Measurements from ENCODE around the gene SMAGP.
"Not testable (repeated sequence)": the region's sequence is repeated elsewhere in the genome, so short reads cannot be mapped to it uniquely, and the experiment has no call there.

Gene SMAGP

DNA sequence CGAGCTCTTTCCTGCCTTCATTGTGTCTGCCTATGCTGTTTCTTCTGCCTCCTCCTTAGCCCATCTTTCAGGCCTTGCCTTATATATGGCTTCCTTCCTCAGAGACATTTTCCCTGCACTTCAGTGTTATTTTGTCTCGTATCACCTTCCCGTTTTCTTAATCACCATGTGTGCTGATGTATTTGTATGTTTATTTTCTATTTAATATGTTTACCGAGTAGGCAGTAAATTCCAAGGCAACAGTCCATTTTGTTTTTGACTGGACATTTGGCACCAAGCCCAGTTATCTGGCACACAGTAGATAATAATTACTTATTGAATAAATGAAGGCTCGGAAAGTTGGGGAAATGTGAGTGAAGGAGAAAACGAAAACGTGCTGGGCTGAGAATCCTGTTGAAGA, 47.8 kb downstream of the SMAGP start:
- no peak for DNase-seq

DNA sequence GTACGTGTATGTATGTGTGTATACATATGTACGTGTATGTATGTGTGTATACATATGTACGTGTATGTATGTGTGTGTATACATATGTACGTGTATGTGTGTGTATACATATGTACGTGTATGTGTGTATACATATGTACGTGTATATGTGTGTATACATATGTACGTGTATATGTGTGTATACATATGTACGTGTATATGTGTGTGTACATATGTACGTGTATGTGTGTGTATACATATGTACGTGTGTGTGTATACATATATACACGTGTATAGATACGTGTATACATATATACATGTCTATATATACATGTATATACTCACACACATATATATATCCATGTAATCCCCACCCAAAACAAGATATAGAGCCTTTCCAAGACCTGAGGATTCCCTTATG, 50.4 kb downstream of the SMAGP start:
- not testable (repeated sequence) for DNase-seq

DNA sequence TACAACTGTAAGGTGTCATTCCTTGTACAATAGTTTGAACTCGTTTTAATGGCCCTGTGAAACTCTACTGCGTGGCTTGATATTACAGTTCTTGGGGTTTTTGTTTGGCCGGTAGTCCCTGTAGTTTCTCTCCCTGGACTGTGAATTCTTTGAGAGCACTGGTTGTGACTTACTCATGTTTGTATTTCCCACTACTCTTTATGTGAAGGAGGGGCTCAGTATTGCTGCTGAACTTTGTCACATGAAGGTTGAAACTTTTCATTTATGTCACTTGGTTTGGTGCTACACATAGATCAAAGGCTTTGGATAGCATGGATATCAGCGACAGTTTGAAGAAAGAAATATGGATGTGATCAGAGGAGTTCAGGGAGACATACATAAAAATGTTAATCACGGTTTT, 50.9 kb downstream of the SMAGP start:
- no peak for DNase-seq

DNA sequence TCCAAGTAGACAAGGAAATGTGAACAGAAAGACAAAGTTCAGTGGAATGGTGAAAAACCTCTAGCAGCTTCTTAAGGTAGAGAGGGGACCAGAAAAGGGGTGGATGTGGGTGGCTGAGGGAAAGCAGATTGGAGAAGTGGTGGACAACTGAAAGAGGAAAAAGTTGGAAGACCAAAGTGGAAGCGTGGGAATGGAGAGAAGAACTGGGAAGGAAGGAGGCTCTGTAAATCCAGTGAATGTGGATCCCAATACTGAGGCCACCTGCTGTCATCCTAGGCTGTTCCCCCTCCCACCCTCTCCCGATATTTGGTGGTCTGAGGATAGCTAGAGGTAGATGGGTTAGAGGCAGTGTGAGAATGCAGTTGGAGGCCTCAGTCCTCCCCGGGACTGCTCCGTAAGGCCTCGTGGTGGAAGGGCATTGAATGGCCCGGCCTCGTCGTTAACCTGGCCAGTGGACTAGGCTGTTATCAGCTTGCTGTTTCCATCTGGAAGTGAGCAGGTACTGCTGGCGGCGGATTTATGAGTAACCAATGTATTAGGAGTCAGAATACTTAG, 51.5 kb downstream of the SMAGP start:
- no peak for DNase-seq

DNA sequence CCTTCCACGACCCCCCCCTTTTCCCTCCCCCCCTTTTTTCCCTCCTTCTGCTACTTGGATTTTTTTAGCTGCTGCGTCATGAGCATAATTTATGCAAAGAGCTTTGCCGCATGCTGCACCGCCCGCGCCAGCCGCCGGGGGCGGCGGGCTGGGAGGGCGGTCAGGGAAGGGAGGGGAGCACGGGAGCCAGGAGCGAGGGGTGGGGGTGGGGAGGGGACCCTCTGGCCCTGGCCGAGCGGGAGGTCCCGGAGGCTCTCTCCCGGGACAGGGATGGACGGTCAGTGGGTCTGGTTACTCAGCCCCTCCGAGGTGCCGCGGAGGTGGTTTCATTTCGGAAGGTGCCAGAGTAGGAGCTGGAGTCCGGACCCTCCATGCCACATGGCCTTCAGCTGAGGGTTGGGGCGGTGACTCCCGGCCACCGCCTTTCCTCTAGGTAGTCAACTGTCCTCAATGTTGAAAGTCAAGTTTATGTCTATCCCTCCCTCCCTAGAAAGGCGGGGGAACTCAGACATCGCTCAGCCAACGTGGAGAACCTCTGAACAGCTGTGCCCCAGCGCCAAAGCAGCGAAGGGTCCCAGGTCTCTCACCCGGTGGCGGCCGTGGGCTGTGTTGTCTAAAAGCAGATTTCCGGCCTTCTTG, 52.1 kb downstream of the SMAGP start, which contains the start of gene POU6F1:
TSS of gene POU6F1 (minus strand) at position 95 of the 639 bp plus-strand sequence. CDS start 11,226 bp downstream, outside the sequence.
- peak; percentile 75 for DNase-seq

DNA sequence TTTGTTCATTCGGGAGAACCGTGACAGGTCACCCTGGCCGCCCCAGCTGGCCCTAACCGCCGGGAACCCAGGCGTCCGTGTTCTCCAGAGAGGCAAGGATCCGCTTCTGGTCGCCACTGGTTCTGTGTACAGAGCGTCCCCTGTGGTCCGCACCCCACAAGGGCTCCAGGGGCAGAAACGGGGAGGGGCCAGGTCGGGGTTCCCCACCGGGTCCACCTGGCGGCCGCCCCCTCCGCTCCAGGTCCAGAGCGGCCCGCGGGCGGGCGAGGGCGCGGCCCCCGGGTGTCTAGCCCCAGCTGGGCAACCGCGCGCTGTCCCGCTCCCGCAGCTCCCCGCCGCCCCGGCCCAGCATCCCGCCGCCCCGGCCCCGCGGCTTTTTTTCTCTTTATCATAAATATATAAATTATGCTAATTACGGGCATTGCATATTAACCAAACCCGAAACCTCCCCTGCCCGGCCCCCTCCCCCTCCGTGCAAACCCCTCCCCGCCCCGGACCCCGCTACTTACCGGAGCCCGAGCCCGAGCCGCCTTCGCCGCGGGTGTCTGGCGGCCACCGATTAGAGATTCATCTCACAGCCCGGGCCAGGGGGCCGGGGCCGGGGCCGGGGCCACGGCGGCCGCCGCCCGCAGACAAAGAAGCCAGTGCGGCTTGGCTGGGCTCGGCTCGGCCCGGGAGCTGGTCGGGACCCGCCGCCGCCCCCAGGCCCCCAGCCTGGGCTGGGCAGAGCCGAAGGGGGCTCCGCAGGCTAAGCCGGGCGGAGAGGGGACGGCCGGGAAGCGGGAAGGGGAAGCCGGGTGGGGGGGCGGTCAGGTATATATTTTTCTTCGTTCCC, 52.9 kb downstream of the SMAGP start:
- peak; percentile 78 for DNase-seq

DNA sequence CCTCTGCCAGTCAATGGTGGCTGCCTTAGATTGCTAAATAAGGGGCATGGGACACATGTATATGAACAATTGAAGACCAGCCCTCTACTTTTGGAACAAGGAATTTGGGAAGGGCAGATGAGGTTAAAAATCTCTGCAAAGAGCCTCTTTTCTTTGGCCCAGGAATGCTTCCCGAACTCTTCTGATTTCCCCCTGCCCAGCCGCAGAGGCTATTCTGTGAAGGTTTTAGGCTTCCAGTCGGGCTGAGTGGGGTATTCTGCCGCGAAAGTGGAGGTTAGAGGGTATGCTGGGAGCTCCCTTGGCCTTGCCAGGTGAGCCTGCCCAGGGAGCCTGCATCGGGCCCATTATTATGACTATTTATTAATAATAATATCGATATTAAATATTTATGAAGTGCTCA, 53.6 kb downstream of the SMAGP start:
- DNase-seq: no peak

DNA sequence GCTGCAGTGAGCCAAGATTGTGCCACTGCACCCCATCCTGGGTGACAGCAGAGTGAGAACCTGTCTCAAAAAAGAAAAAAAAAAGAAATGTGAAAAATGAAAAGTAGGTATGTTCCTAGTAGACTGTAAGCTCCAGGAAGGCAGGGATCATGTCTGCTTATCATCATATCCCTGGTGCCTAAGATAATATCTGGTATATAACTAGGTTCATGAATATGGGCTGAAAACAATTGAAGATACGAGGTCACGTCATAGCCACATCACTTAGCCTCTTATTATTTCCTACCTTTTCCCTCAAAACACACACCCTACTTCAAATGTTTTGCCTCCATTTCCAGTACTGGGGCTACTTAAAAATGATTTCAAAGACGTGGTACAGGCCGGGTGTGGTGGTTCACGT, 55.3 kb downstream of the SMAGP start:
- DNase-seq: no peak

DNA sequence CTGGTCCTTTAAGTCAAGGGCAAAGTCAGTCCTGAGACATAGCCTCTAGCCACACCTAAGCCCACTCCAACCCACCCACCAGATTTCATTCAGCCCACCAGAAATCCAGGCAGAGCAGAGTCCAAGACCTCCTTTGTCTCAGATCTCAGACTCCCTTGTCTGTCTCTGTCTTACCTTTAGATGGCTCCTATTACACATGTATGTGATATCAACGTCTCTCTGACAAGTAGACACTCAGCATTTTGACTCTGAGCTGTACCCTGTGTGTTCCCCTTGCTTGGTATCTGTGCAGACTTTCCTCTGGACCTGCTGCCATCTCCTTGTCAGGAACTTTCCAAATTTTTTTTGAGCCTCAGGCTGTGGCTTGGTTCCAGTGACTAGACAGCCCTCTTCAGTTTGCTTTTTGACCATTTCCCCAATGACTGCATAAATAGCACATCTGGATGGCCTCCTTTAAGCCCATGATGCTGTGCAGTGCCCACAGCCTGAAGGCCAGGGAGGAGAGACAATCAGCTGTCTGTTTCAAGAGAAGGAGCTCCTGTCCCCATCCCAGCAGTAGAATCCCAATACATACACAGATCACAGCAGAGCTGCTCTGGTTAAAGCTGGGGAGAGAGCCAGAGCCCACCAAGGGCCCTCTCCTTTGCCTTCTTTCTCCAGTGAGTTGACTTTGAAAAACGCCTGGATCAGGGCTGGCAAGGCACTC, 59.4 kb downstream of the SMAGP start:
- no peak for DNase-seq

DNA sequence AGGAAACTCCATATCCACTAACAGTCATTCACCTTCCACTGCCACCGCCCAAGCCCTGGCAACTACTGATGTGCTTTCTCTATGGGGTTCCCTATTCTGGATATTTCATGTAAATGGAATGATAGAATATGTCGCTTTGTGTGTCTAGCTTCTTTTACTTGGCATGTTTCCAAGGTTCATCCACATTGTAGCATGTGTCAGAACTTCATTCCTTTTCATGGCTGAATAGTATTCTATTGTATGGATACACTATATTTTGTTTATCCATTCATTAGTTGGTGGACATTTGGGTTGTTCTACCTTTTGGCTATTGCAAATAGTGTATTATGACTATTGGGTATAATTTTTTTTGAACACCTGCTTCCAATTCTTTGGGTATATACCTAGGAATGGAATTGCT, 61.0 kb downstream of the SMAGP start:
- DNase-seq: no peak

DNA sequence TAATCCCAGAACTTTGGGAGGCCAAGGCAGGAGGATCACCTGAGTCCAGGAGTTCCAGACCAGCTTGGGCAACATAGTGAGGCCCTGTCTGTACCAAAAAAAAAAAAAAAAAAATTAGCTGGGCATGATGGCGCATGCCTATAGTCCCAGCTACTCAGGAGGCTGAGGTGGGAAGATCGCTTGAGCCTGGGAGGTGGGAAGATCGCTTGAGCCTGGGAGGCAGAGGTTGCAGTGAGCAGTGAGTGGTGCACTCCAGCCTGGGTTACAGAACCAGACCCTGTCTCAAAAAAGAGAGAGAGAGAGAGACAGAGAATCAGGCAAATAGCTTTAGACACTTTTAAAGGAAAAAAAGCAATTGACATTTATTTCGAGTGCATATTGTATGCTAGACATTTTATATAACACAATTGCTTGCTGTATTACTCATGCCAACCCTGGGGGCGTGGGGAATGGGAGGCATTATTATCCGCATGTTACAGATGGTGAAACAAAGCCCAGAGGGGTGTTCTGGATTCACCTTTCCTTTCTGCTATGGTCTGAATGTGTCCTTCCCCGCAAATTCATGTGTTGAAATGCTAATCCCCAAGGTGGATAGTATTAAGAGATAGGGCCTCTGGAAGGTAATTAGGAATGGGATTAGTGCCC, 62.1 kb downstream of the SMAGP start:
- DNase-seq: no peak

DNA sequence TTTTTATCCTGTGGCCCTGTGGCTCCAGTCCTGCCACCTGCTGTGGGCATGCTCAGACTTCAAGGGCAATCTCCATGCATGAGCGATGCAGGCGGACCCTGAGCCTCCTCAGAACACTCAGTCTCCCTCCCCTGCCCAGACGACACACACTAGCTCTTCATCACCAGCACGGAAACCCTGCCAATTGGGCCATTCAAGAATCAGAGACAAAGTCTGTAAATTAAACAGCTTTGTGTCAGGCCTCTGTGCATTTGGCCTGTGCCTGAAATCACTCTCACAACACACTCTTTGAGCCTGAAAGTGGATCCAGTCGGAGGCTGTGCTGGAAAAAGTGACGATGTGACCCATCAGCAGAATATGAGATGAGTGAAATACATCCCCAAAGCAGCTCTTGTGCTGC, 64.9 kb downstream of the SMAGP start:
- no peak for DNase-seq

DNA sequence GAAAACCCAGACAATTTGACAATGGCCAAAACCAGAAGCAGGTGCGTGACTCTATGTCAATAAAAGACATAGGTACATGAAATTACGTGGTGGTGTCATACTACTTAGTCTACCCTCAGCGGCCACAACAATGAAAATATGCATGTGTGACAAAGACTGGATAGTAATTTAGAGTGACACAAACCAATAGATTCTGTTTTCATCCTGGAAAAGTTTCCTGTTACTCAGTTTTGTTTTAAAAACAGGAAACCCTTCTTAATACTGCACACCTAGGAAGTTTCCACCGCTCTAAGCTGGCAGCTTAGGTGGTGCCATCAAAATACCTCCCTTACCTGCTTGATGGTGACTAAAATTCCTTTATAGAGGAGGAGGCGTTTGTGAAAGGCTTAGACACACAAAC, 67.5 kb downstream of the SMAGP start:
- DNase-seq: peak; percentile 51

DNA sequence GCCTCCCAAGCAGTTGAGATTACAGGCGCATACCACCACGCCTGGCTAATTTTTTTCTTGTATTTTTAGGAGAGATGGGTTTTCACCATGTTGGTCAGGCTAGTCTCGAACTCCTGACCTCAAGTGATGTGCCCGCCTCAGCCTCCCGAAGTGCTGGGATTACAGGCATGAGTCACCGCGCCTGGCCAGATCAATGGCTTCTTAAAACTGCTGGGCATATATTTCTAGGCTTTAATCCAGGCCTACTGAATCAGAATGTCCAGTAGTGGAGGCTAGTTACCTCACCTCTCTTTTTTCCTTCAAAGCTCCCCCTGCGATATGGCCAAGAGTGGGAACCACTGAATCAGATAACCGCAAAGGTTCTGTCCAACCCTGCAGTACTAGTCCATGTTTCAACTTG, 69.4 kb downstream of the SMAGP start:
- DNase-seq: no peak

DNA sequence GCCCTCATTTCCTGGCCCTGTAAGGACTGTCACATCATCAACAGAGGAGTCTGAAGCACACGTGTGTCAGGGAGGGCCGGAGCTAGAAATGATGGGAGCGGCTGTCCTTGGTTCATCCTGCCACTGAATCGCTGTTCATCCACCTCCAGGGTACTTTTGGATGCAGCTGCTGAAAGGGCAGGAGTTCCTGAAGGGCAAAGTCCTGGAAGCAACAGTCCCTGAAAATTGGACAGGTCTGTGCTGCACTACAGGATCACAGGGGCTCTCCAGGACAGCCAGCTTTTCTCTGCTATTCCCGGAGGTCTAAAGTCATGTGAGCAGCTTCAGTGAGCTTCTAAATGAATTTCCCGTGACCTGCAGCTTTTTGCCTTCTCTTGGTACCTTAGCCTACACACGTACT, 70.1 kb downstream of the SMAGP start:
- no peak for DNase-seq

DNA sequence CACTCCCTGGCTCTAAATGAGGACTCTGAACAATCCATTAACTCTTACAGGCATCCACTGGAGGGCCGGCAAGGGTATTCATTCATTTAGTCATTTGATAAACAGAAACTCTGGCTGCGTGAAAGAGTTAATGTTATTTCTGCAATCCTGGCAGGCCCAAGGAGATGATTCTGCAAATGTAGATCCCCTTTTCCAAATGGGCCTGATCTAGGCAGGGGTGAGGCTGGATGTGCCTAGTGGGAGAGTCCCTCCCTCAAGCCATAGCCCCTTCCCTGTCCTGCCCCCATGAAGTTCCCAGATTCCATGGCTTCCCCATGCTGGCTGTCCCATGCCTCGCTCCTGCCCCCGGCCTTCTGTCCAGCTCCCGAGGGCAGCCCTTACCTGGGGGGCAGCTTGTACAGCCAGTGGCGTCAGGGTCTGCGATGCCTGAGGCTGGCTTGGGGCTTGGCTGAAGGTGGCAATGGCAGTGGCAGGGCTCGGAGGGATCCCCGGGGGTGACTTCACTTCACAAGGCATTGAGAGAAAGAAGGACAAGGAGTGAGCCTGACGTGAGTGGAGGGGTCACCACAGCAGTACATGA, 70.8 kb downstream of the SMAGP start:
- no peak for DNase-seq

DNA sequence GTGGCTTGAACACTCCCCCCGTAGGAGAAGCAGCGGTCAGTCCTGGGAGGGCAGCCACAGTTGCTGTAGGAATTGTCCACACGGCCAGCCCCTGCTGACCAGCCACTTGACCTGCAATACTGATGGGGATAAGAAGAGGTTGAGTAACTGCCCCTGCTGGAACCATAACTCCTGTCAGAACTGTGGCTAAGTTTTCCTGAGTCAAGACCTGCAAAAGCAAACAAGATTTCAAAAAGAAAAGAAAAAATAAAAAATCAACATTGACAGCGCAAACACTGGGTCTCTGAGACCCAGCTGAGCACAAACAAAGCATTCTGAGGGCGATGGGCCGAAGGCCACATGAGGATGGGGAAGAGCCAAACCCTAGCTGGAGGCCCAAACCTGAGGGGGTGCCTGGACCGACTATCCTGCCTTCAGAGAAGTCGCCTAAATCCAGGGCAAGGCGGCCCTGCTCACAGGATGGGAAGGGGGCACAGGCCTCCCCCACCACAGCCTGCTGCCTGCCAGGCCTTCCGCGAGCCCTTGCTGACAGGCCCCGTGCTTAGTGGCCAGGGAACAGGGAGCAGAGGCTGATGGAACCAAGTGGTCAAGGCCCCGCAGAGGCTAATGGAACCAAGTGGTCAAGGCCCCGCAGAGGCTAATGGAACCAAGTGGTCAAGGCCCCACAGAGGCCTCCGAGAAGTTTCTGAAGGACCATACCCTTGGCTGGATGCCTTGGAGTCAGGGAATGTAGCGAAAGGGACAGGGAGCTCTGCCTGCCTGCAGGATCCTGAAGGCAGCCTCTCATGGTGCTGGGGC, 71.4 kb downstream of the SMAGP start:
- no peak for DNase-seq

DNA sequence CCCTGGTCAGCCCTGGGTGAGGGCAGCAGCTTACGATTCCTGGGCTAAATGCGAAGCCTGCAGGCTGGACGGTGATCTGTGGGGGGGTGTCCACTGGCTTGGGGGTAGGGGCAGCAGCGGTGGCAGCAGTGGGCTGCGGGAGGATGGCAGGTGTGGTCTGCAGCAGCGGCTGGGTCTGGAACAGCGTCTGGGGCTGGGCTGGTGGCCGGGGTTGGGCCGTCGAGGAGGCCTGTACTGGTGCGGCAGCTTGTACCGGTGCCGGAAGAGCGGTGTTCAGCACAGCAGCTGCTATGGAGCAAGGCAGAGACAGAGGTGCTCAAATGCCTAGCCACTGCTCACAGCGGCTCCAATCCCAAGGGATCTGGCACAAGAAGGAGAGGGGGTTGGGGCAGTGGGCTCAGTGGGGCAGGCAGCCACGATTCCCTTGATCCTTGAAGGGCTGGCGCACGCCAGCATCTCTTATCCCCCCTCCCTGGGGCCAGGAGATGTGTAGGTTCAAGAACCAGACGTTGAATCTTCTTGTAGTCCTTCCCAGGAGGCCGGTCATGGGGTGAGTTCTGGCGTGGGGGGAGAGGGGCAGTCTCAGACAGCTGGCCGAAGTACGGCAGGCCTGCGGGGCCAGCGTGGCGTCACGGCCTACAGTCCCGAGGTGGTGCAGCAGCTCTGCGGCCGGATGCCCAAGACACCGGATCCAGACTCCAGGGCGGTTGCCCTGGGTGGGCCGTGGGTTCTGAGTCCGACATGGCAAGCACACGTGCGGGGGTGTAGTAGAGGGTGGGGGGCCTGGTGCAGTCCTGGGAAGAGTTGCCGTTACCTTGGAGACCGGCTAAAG, 72.3 kb downstream of the SMAGP start:
- no peak for DNase-seq

DNA sequence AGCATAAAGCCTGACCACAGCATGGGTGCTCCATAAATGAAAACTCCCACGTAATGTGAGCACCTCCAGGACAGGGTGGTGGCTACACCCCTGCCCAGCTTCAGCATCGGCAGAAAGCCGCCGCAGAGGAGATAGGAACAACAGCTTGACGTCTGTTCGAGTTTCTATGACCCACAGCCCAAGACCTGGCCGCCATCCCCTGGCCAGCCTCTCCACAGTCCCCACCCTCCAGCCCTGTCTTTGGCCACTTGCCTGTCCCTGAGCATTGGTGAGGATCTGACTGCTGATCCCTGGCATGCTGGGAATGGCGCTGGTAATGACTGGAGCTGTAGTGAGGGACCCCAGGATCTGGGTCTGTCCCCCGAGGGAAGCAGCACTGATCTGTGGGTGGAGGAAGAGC, 73.7 kb downstream of the SMAGP start:
- no peak for DNase-seq

DNA sequence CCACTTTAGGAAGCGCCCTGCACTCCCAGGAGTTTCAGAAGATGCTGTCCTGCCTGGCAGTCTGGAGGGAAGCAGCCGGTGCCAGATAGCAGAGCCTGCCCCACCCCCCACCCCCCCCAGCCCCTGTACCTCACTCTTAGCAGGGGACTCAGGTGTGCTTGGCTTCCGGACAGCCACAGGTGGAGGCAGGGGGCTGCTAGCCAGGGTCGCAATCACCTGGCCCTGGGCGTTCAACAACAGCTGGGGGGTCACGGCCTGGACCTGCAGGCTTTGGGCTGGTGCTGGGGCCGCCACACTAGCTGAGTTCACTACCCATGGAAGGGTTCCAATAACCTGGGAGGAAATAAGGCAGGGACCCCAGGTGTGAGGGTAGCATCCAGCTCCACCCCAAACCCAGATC, 74.4 kb downstream of the SMAGP start:
- DNase-seq: no peak

Data from CD4-positive, alpha-beta T cell treated with Interleukin-6 for 4 hours (primary cell).